ENCODE measurements around the gene DMPK.

Gene DMPK

GRCh38 chr19:45782162-45782691, at the start of gene DMPK:
Gene DMPK, minus strand, starts transcription at chr19:45782490. Its CDS starts 138 bp downstream, at chr19:45782352.
- in situ Hi-C loops (cut with MboI; ENCODE audit: low pct_unique_long_range_greater_than_20kb, low sequenced_read_pairs, unreplicated experiment), result no loop called here
- DNase-seq (ENCODE audit: low spot score), result no peak
- no peak for TF ChIP-seq CTCF (IDR thresholded peaks at IDR 0.05; ENCODE audit: extremely low read depth, insufficient read depth, missing control alignments)

- in situ Hi-C loops (cut with MboI; ENCODE audit: low pct_unique_long_range_greater_than_20kb, low sequenced_read_pairs, unreplicated experiment), result no loop called here
- TF ChIP-seq CTCF (IDR thresholded peaks at IDR 0.05; ENCODE audit: extremely low read depth, insufficient read depth, missing control alignments), result no peak
- DNase-seq (ENCODE audit: low spot score), result no peak
Observed at GRCh38 chr19:45828945-45829344, 46.7 kb upstream of the DMPK start.

GRCh38 chr19:45828523-45828922, 46.2 kb upstream of the DMPK start:
- in situ Hi-C loops (cut with MboI; ENCODE audit: low pct_unique_long_range_greater_than_20kb, low sequenced_read_pairs, unreplicated experiment), result no loop called here
- no peak for DNase-seq (ENCODE audit: low spot score)
- TF ChIP-seq CTCF (IDR thresholded peaks at IDR 0.05; ENCODE audit: extremely low read depth, insufficient read depth, missing control alignments), result no peak

- no peak for DNase-seq (ENCODE audit: low spot score)
- in situ Hi-C loops (cut with MboI; ENCODE audit: low pct_unique_long_range_greater_than_20kb, low sequenced_read_pairs, unreplicated experiment), result no loop called here
- no peak for TF ChIP-seq CTCF (IDR thresholded peaks at IDR 0.05; ENCODE audit: extremely low read depth, insufficient read depth, missing control alignments)
Observed at GRCh38 chr19:45827459-45828093, 45.3 kb upstream of the DMPK start.

GRCh38 chr19:45826934-45827333, 44.6 kb upstream of the DMPK start:
- no peak for TF ChIP-seq CTCF (IDR thresholded peaks at IDR 0.05; ENCODE audit: extremely low read depth, insufficient read depth, missing control alignments)
- in situ Hi-C loops (cut with MboI; ENCODE audit: low pct_unique_long_range_greater_than_20kb, low sequenced_read_pairs, unreplicated experiment), result no loop called here
- no peak for DNase-seq (ENCODE audit: low spot score)

GRCh38 chr19:45825917-45826893, 43.9 kb upstream of the DMPK start:
- in situ Hi-C loops (cut with MboI; ENCODE audit: low pct_unique_long_range_greater_than_20kb, low sequenced_read_pairs, unreplicated experiment), result no loop called here
- DNase-seq (ENCODE audit: low spot score), result no peak
- no peak for TF ChIP-seq CTCF (IDR thresholded peaks at IDR 0.05; ENCODE audit: extremely low read depth, insufficient read depth, missing control alignments)
